OCI-LY3 (cell line): Measurements from ENCODE around the gene EDEM2.

ENCODE experiments used
- EZH2phosphoT487 ChIP-seq: fragments of 200-600 bp; shearing (Covaris generic); IDR thresholded peaks from 2 replicates; pipeline ENCODE4 v1.6.1; 2018; ENCODE audit warnings: antibody characterized with exemption, mixed run types, low read depth
- TF ChIP-seq, protein P1 (sequence below): fragments of 200-600, 300-600 bp; sonication (generic); IDR thresholded peaks from 2 replicates; pipeline ENCODE4 v1.5.1; 2014; ENCODE audit warnings: antibody characterized with exemption, low read length, low read depth

DNA sequence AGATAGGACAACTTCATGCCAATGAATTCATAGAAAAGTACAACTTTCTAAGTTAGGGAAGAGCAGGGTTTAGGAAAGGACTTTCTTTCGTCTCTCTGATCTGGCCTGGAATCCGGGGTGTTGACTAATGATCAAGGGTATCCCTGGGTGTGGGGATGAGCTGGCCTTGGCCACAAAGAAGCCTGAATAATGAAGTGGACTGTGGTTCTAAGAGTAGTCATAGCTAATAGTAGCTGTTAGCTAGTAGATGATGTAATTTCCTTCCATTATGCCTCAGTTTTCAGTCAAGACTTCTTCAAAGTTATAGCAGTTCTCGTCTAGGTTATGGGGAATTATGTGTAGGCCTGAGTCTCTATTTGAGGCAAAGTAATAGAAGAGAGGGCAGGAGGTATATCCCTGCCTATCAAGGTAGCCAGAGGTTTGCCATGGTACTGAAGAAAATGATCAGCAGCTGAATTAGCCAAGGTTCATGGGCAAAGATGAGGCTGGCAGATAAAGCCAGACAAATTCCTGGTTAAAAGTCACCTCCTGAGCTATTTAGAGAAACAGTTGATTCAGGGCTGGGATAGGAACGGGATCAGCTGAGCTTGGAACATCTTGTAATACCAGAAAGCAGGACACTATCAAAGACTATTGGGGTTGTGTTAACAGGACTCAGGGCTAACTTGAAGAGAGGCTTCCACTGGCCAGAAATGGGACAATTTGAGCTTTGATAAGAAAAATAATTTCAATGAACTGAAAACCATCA is 35.8 kb downstream of the EDEM2 start:
- TF ChIP-seq, protein P1, sequence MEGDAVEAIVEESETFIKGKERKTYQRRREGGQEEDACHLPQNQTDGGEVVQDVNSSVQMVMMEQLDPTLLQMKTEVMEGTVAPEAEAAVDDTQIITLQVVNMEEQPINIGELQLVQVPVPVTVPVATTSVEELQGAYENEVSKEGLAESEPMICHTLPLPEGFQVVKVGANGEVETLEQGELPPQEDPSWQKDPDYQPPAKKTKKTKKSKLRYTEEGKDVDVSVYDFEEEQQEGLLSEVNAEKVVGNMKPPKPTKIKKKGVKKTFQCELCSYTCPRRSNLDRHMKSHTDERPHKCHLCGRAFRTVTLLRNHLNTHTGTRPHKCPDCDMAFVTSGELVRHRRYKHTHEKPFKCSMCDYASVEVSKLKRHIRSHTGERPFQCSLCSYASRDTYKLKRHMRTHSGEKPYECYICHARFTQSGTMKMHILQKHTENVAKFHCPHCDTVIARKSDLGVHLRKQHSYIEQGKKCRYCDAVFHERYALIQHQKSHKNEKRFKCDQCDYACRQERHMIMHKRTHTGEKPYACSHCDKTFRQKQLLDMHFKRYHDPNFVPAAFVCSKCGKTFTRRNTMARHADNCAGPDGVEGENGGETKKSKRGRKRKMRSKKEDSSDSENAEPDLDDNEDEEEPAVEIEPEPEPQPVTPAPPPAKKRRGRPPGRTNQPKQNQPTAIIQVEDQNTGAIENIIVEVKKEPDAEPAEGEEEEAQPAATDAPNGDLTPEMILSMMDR = no peak
- no peak for TF ChIP-seq EZH2phosphoT487
